Activated naive CD8-positive, alpha-beta T cell treated with anti-CD3 and anti-CD28 coated beads for 36 hours (primary cell): Measurements from ENCODE around the gene SNX2. TPM values are rescaled to one million over a fixed set of nuclear protein-coding genes. Genes with fewer than 3 reads are reported as not detected.
"Not testable (repeated sequence)": the region's sequence is repeated elsewhere in the genome, so short reads cannot be mapped to it uniquely, and the experiment has no call there.

ENCODE experiments used
- DNase-seq: peaks from one replicate; pipeline ENCODE4 v3.0.0; 2021
- H3K27ac Mint-ChIP-seq: one replicate; pipeline ENCODE4 v1.8.0; 2022; ENCODE audit warnings: mild to moderate bottlenecking, moderate library complexity, mixed read lengths
- H3K27me3 Mint-ChIP-seq: one replicate; pipeline ENCODE4 v1.8.0; 2022; ENCODE audit warnings: mild to moderate bottlenecking, mixed read lengths
- H3K36me3 Mint-ChIP-seq: one replicate; pipeline ENCODE4 v1.8.0; 2021; ENCODE audit warnings: mild to moderate bottlenecking, mixed read lengths
- H3K4me1 Mint-ChIP-seq: one replicate; pipeline ENCODE4 v1.8.0; 2021; ENCODE audit warnings: mixed read lengths
- H3K4me3 Mint-ChIP-seq: one replicate; pipeline ENCODE4 v1.8.0; 2022; ENCODE audit warnings: mild to moderate bottlenecking, moderate library complexity, mixed read lengths
- H3K9me3 Mint-ChIP-seq: one replicate; pipeline ENCODE4 v1.8.0; 2022; ENCODE audit warnings: mixed read lengths
- total RNA-seq, 2 experiments: library from RNA; stranded (reverse); gene quantifications; one replicate each; pipeline ENCODE4 v1.2.3, GENCODE V29; 2021

The SNX2 gene
- total RNA-seq, 2 experiments from 2014 or later, result 40.6 to 41.9 TPM

DNA sequence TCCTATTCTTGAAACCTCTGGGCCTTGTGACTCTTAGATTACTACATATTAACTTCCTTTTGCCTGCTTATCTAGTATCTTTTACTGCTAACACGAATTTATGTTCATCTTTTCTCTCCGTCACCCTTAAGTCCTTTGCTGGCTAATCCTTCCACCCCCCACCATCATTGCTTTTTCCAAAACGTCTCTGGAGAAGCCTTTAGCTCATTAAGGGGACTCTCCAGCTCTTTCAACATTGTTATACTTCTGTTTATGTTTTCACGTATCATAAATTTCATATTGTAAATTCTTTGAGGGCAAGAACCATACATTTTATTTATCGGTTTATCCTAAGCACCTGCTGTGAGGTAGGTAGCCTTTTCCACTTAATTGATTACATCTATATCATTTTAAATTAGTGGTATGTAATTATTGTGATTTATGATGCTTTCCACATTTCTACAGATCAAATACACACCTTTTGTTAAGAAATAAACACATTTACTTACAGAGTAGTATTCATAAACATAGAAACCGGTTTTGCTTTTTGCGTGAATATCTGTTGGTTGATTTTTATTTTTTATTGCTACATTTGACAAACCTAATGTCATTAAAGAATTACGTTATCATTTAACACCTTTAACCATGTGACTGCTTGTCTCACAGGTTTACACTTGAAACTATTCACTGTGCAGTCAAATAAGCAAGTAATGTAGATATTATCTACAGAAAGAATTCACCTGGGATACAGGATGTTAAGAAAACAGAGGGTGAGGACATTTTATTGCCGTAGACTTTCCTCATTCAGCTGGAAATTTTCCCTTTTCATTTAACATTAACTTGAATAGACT lies 15.4 kb upstream of the SNX2 start:
- no peaks in the 10 kb centered on the region for H3K27me3 Mint-ChIP-seq
- DNase-seq, result no peak
- H3K36me3 Mint-ChIP-seq, result no peaks in the 10 kb centered on the region
- no peak overlapping the region for H3K27ac Mint-ChIP-seq
- H3K9me3 Mint-ChIP-seq, result no peaks in the 10 kb centered on the region
- peaks cover 5% of the 10 kb centered on the region for H3K4me1 Mint-ChIP-seq
- no peak overlapping the region for H3K4me3 Mint-ChIP-seq

DNA sequence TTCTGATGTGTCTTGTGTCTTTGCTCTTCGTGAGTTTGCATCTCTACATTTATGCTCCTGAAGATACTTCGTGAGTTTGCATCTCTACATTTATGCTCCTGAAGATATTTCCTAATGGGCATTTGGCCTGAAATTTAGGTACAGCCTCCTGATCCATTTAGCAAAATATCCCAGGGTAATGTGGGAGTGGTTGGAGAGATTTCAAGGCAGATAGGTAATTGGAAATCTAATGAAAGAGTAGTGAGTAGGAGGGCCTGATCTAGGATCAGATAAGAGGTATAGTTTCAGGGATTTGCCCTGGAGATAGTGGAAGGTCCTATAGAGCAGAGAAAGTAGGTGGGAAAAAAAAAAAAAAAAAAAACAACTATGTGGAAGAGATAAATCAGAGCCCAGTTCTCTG lies 14.6 kb upstream of the SNX2 start:
- Mint-ChIP-seq H3K4me3 (no peak overlapping the region), H3K9me3 (no peaks in the 10 kb centered on the region)

DNA sequence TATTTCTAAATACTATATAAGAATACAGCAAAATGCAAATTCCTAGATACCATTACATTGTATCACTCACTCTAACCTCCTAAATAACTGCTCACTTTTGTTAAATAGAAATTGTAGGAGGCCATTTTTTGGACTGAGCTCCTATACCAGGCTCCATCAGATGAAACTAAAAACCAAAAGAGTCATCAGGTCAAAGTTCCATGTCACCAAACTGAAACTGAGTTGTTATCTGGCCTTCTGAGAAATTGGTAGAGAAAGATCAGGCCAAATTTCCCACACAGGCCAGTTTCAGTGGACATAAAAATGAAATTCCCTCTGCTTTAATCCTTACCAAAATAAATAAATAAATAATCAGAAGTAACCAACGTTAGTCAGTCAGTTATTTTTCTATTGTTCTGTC lies 13.8 kb upstream of the SNX2 start:
- Mint-ChIP-seq H3K36me3 (no peaks in the 10 kb centered on the region), H3K4me1 (peaks cover under 1% of the 10 kb centered on the region), H3K27ac (no peak overlapping the region), H3K9me3 (no peaks in the 10 kb centered on the region), H3K4me3 (no peak overlapping the region), H3K27me3 (no peaks in the 10 kb centered on the region)
- DNase-seq, result no peak

More for the DNA sequence above, 14.6 kb upstream of the SNX2 start:
- Mint-ChIP-seq H3K36me3 (no peaks in the 10 kb centered on the region), H3K27me3 (no peaks in the 10 kb centered on the region), H3K4me1 (peaks cover 5% of the 10 kb centered on the region), H3K27ac (no peak overlapping the region)
- DNase-seq, result no peak

DNA sequence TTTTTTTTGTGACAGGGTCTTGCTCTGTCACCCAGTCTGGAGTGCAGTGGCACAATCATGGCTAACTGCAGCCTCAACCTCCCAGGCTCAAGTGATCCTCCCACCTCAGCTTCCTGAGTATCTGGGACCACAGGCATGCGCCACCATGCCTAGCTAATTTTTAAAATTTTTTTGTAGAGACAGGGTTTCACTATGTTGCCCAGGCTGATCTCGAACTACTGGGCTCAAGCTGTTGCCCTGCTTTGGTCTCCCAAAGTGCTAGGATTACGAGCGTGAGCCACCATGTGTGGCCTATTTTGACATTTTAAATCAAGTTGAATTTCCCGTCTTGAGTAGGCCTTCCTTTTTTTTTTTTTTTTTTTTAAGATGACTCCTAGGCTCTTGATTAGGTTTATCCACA lies 13.0 kb upstream of the SNX2 start:
- not testable (repeated sequence) for H3K36me3 Mint-ChIP-seq, H3K4me1 Mint-ChIP-seq, H3K27me3 Mint-ChIP-seq, H3K4me3 Mint-ChIP-seq, DNase-seq, H3K27ac Mint-ChIP-seq, H3K9me3 Mint-ChIP-seq

DNA sequence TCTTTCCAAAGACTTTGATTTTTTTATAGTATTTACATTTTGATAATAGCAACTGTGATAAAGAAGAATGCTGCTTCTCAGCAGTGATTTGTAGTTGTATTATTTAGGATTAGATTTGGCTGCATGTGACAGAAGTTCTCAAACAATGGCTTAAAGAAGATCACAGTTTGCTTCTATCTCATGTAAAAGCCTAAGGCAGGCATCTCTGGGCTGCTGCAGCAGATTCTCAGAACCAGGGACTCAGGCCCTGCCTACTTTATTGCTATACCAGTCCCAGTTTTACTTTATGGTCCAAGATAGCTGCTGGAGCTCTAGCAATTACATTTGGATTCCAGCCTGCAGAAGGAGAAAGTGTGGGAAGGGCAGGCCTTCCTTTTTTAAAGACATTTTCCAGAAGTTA lies 8.8 kb upstream of the SNX2 start:
- no peak for DNase-seq
- Mint-ChIP-seq H3K4me1 (no peaks in the 10 kb centered on the region), H3K36me3 (no peaks in the 10 kb centered on the region), H3K27ac (no peak overlapping the region), H3K27me3 (peaks cover 3% of the 10 kb centered on the region), H3K4me3 (no peak overlapping the region), H3K9me3 (no peaks in the 10 kb centered on the region)

DNA sequence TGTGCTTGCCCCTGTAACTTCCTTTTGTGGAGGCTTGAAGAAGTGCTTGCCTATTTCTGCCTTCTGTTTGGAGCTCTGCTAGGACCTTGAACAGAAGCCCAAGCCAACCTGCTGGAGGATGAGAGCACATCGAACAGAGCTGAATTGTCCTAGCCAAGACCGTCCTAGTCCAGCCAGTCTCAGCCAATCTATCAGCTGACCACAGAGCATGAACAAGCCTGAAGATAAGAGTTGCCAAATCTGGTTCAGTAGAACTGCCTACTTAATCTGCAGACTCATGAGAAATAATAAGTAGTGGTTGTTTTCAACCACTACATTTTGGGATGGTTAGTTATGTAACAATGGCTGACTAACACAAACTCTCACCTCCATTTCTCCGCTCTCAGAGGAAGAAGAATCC lies 4.4 kb upstream of the SNX2 start:
- Mint-ChIP-seq H3K27me3 (peaks cover 3% of the 10 kb centered on the region), H3K36me3 (no peaks in the 10 kb centered on the region), H3K4me3 (no peak overlapping the region), H3K9me3 (no peaks in the 10 kb centered on the region), H3K27ac (no peak overlapping the region), H3K4me1 (peaks cover 4% of the 10 kb centered on the region)
- DNase-seq, result no peak

DNA sequence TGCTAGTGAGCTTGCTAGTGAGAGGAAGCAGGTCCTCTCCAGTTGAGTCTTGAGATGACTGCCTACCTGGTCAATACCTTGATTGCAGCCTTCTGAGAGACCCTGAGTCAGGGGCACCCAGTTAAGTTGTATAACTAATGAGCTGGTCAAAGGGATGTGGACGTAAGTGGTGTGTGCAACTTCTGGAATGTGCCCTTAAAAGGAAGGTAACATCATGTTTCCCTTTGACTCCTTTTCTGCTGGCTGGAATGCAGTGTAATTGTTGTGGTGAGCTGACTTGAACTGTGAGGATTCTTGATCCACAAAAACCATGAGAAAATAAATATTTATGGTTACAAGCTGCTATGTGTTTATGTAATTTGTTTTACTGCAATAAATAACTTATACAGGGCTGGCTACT lies 2.4 kb upstream of the SNX2 start:
- H3K4me3 Mint-ChIP-seq, result no peak overlapping the region
- H3K9me3 Mint-ChIP-seq, result no peaks in the 10 kb centered on the region
- no peak overlapping the region for H3K27ac Mint-ChIP-seq
- no peak for DNase-seq
- H3K36me3 Mint-ChIP-seq, result no peaks in the 10 kb centered on the region
- peaks cover 3% of the 10 kb centered on the region for H3K27me3 Mint-ChIP-seq
- peaks cover 12% of the 10 kb centered on the region for H3K4me1 Mint-ChIP-seq

DNA sequence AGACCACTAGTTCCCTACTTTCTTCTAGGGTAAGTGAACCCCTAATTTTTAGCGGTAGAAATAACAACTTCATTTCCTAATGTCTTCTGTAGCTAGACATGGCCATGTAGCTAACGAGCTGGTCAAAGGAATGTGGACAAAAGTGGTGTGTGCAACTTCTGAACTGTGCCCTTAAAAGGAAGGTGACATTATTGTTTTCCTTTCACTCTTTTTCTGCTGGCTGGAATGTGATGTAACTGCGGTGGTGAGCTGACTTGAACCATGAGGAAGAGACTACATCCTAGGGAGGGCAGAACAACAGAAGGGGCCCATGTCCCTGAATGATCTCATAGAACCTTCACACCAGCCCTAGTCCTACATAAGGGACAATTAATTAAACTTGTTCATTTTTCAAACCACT lies 1.3 kb upstream of the SNX2 start:
- no peaks in the 10 kb centered on the region for H3K36me3 Mint-ChIP-seq
- H3K4me3 Mint-ChIP-seq, result peak overlapping the region; percentile 8
- no peak for DNase-seq
- H3K27me3 Mint-ChIP-seq, result peaks cover 3% of the 10 kb centered on the region
- H3K9me3 Mint-ChIP-seq, result no peaks in the 10 kb centered on the region
- H3K4me1 Mint-ChIP-seq, result peaks cover 20% of the 10 kb centered on the region
- no peak overlapping the region for H3K27ac Mint-ChIP-seq

DNA sequence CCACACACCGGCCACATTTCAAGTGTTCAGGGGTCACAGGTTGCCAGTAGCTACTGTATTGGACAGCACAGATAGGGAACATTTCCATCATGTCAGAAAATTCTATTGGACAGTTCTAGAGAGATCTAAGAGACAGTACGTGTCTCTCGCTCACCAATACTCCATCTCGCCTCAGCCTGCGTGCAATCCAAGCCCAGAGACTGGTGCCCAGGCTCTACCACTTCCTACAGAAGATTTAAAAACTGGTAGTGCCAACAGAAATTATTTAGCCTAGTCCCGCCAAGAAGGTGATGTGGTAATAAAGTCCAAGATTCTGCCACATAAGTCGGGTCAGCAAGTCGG lies 390 bp upstream of the SNX2 start:
- Mint-ChIP-seq H3K36me3 (no peaks in the 10 kb centered on the region), H3K4me3 (peak overlapping the region; percentile 92), H3K27ac (peak overlapping the region; percentile 60), H3K9me3 (no peaks in the 10 kb centered on the region), H3K27me3 (peaks cover 3% of the 10 kb centered on the region), H3K4me1 (peaks cover 25% of the 10 kb centered on the region)
- no peak for DNase-seq

DNA sequence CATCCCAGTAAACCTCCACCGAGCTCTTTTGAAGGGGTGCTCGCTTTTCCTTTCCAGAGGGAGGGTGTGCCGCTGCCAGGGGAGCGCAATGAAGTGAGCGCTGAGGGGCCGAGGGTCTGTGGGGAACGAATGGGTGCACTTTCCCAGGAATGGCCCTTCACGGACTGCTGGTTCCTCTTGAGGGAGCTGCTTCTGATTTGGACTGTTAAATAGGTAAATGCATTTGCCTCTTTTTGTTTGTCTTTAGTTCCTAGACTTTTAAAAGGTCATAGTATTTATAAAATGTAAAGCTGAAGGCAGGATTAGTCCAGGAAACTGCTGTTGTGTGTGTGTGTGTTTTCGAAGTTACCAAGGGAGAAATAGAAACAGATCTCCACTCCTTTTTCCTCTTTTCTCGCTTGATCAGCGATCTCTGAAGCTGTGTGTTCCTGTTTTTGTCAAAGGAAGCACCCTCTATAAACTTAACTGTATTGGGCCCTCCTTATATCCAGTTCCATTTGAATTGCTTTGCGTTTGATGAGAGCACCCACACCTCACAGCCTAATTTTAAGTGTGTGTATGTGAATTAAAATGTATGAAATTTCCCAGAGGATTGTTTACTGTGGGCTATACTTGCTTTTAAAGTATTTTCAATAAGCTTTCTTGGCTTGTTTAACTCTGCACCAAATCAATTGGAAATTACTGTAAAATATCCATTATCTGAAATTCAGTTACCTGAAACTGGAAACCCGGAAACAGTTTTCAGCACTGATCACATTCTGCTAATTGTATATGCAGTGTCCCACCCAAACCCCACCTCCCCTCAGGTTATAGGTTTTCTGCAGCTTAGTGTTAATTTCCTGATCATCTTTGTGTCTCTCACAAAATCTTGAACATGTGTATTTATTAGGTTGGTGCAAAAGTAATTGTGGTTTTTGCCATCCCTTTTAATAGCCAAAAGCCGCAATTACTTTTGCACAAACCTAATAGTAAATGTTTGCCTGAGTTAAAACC lies 966 bp downstream of the SNX2 start:
- no peak for DNase-seq
- H3K36me3 Mint-ChIP-seq, result peaks cover 3% of the 10 kb centered on the region
- H3K27ac Mint-ChIP-seq, result peak overlapping the region; percentile 87
- H3K9me3 Mint-ChIP-seq, result peaks cover 2% of the 10 kb centered on the region
- no peaks in the 10 kb centered on the region for H3K27me3 Mint-ChIP-seq
- H3K4me1 Mint-ChIP-seq, result peaks cover 31% of the 10 kb centered on the region
- peak overlapping the region; percentile 92 for H3K4me3 Mint-ChIP-seq

DNA sequence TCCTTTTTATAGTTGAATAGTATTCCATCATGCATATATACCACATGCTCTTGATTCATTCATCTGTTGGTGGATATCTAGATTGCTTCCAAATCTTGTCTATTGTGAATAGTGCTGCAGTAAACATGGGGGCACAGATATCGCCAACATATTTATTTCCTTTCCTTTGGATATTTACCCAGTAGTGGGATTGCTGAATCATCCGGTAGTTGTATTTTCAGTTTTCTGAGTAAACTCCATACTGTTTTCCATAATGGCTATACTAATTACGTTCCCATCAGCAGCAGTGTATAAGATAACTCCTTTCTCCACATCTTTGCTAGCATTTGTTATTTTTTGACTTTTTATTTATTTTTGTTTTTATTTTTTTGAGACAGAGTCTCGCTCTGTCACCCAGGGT lies 3.3 kb downstream of the SNX2 start:
- H3K27ac Mint-ChIP-seq, result no peak overlapping the region
- peaks cover 2% of the 10 kb centered on the region for H3K9me3 Mint-ChIP-seq
- DNase-seq, result no peak
- H3K4me1 Mint-ChIP-seq, result peaks cover 31% of the 10 kb centered on the region
- H3K27me3 Mint-ChIP-seq, result no peaks in the 10 kb centered on the region
- H3K36me3 Mint-ChIP-seq, result peaks cover 11% of the 10 kb centered on the region
- H3K4me3 Mint-ChIP-seq, result no peak overlapping the region

DNA sequence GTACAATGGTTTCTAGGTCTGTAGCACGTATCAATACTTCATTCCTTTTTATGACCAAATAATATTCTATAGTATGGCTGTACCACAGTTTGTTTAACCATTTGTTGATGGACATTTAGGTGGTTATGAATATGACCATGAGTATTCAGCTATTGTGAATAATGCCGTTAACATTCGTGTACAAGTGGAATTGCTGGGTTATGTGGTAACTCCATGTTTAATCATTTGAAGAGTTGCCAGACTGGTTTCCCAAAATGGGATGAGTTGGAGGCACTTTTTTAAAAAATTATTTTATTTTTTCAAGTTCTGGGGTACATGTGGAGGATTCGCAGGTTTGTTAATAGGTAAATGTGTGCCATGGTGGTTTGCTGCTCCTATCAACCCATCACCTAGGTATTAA lies 4.6 kb downstream of the SNX2 start:
- DNase-seq, result no peak
- peaks cover 11% of the 10 kb centered on the region for H3K36me3 Mint-ChIP-seq
- H3K9me3 Mint-ChIP-seq, result peaks cover 2% of the 10 kb centered on the region
- H3K27me3 Mint-ChIP-seq, result no peaks in the 10 kb centered on the region
- no peak overlapping the region for H3K27ac Mint-ChIP-seq
- H3K4me1 Mint-ChIP-seq, result peaks cover 31% of the 10 kb centered on the region
- H3K4me3 Mint-ChIP-seq, result no peak overlapping the region

DNA sequence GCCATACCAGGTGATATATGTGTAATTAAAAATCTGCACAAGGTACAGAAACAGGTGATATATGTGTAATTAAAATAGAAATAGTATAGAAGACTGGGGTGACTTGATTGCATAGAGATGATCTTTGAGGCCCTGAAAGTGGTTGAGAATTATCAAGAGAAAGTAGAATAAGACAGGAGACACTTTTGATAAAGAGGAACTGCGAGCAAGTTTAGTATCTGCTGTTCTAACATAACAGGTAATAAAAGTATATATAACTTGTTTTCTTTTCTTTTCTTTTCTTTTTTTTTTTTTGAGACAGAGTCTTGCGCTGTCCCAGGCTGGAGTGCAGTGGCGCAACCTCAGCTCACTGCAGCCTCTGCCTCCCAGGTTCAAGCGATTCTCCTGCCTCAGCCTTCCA lies 5.4 kb downstream of the SNX2 start:
- no peaks in the 10 kb centered on the region for H3K27me3 Mint-ChIP-seq
- H3K9me3 Mint-ChIP-seq, result peaks cover 8% of the 10 kb centered on the region
- H3K4me3 Mint-ChIP-seq, result no peak overlapping the region
- peaks cover 35% of the 10 kb centered on the region for H3K4me1 Mint-ChIP-seq
- DNase-seq, result no peak
- no peak overlapping the region for H3K27ac Mint-ChIP-seq
- peaks cover 17% of the 10 kb centered on the region for H3K36me3 Mint-ChIP-seq

DNA sequence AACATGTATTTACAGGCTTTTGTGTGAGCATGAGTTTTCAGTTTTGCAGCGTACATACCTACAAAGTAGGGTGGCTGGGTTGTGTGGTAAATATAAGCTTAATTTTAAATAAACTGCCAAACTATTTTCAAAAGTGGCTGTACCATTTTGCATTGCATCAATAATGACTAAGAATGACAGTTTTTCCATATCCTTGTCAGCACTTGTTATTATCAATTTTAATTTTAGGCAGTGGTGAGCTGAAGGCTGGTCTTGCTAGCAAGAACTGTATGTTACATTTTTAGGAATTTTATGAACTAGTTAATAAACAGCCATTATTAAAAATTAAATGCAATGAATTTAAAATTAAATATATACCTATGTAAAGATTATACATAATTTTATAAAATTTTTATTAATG lies 6.6 kb downstream of the SNX2 start:
- no peak for DNase-seq
- no peak overlapping the region for H3K4me3 Mint-ChIP-seq
- H3K4me1 Mint-ChIP-seq, result peaks cover 33% of the 10 kb centered on the region
- no peak overlapping the region for H3K27ac Mint-ChIP-seq
- peaks cover 12% of the 10 kb centered on the region for H3K9me3 Mint-ChIP-seq
- no peaks in the 10 kb centered on the region for H3K27me3 Mint-ChIP-seq
- peaks cover 22% of the 10 kb centered on the region for H3K36me3 Mint-ChIP-seq

DNA sequence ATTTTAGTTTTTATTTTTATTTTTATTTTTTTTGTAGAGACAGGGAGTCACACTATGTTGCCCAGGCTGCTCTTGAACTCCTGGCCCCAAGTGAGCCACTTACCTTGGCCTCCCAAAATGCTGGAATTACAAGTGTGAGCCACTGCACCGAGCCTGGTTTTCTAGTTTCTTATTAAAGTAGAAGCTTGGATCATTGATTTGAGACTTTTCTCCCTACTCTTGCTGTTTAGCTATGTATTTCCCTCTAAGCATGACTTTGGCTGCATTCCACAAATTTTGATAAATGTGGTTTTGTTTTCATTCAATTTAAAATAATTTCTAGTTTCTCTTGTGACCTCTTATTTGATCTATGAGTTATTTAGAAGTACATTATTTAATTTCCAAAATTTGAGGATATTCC lies 10.4 kb downstream of the SNX2 start:
- peaks cover 45% of the 10 kb centered on the region for H3K36me3 Mint-ChIP-seq
- peaks cover 17% of the 10 kb centered on the region for H3K9me3 Mint-ChIP-seq
- H3K4me1 Mint-ChIP-seq, result peaks cover 17% of the 10 kb centered on the region
- no peak for DNase-seq
- no peak overlapping the region for H3K27ac Mint-ChIP-seq
- H3K27me3 Mint-ChIP-seq, result no peaks in the 10 kb centered on the region
- no peak overlapping the region for H3K4me3 Mint-ChIP-seq
